Fibroblast of lung (primary cell): Measurements from ENCODE around the gene NUDT19.

Experiments
- CTCF ChIP-seq, 2 donors: IDR thresholded peaks in 1 of 2; conservative IDR thresholded peaks in 1 of 2; 1 replicate in 1 of 2; 2 replicates in 1 of 2; pipeline ENCODE4 v1.5.1; 2011 to 2012; ENCODE audit warnings: low read length in 2 of 2, control low read depth in 1 of 2, inconsistent platforms in 1 of 2, low read depth in 1 of 2, mild to moderate bottlenecking in 1 of 2
- EZH2 ChIP-seq: IDR thresholded peaks from 2 replicates; pipeline ENCODE4 v1.5.1; 2012; ENCODE audit warnings: low read length, control low read depth, mild to moderate bottlenecking; ENCODE audit errors: missing control alignments

GRCh38 chr19:32717496-32717895, 25.9 kb downstream of the NUDT19 start:
- TF ChIP-seq CTCF (conservative IDR thresholded peaks at IDR 0.05 in 1 of 2, IDR thresholded peaks at IDR 0.05 in 1 of 2; ENCODE audit: low read depth in 1 of 2, low read length in 2 of 2), result no peak
- no peak for TF ChIP-seq EZH2
